ENCODE measurements around the gene FRMPD4.

Gene FRMPD4

GRCh38 chrX:12610079-12610478 lies 471.8 kb downstream of the FRMPD4 start:
- 77% methylated on average over 2 of the region's 2 CpGs for WGBS (ENCODE audit: insufficient coverage)
- H3K4me1 ChIP-seq (ENCODE audit: control extremely low read depth in 1 of 4, control insufficient read depth in 4 of 4, insufficient read depth in 4 of 4, low read length in 3 of 4): no peaks in the 10 kb centered on the region
- no peaks in the 10 kb centered on the region for H3K27me3 ChIP-seq (replicated peaks in 2 of 5; ENCODE audit: control insufficient read depth in 4 of 5, insufficient read depth in 5 of 5, low read length in 4 of 5)
- H3K4me3 ChIP-seq (ENCODE audit: control insufficient read depth in 1 of 7, extremely low read depth in 1 of 7, insufficient read depth in 4 of 7, low read depth in 2 of 7, low read length in 6 of 7): no peak overlapping the region
- peaks cover 0 to 4% (median 0%) of the 10 kb centered on the region in 5 experiments for H3K9me3 ChIP-seq (ENCODE audit: control extremely low read depth in 1 of 5, control insufficient read depth in 4 of 5, insufficient read depth in 2 of 5, low read depth in 1 of 5, low read length in 4 of 5)
- H3K36me3 ChIP-seq (ENCODE audit: control insufficient read depth in 4 of 4, insufficient read depth in 4 of 4, low read length in 3 of 4): no peaks in the 10 kb centered on the region
- POLR2A ChIA-PET: no interaction called here
- CTCF ChIA-PET: no interaction called here
- DNase-seq: no peak
- H3K27ac ChIP-seq (ENCODE audit: insufficient read depth in 1 of 2, low read depth in 1 of 2, low read length in 2 of 2, poor library complexity in 1 of 2, severe bottlenecking in 2 of 2): no peak overlapping the region

GRCh38 chrX:12611471-12611870 lies 473.2 kb downstream of the FRMPD4 start:
- no peak for DNase-seq
- ChIA-PET POLR2A (no interaction called here), CTCF (no interaction called here)
- H3K4me3 ChIP-seq (ENCODE audit: control insufficient read depth in 1 of 7, extremely low read depth in 1 of 7, insufficient read depth in 4 of 7, low read depth in 2 of 7, low read length in 6 of 7): no peak overlapping the region
- H3K27ac ChIP-seq (ENCODE audit: insufficient read depth in 1 of 2, low read depth in 1 of 2, low read length in 2 of 2, poor library complexity in 1 of 2, severe bottlenecking in 2 of 2): no peak overlapping the region
- peaks cover 0 to 4% (median 0%) of the 10 kb centered on the region in 5 experiments for H3K9me3 ChIP-seq (ENCODE audit: control extremely low read depth in 1 of 5, control insufficient read depth in 4 of 5, insufficient read depth in 2 of 5, low read depth in 1 of 5, low read length in 4 of 5)
- no peaks in the 10 kb centered on the region for H3K4me1 ChIP-seq (ENCODE audit: control extremely low read depth in 1 of 4, control insufficient read depth in 4 of 4, insufficient read depth in 4 of 4, low read length in 3 of 4)
- no peaks in the 10 kb centered on the region for H3K36me3 ChIP-seq (ENCODE audit: control insufficient read depth in 4 of 4, insufficient read depth in 4 of 4, low read length in 3 of 4)
- no CpG with 5 or more reads among the region's 4 CpGs for WGBS (ENCODE audit: insufficient coverage)
- peaks cover 0 to under 1% (median 0%) of the 10 kb centered on the region in 5 experiments for H3K27me3 ChIP-seq (replicated peaks in 2 of 5; ENCODE audit: control insufficient read depth in 4 of 5, insufficient read depth in 5 of 5, low read length in 4 of 5)

GRCh38 chrX:12614266-12614665 lies 476.0 kb downstream of the FRMPD4 start:
- peaks cover 0 to 4% (median 0%) of the 10 kb centered on the region in 5 experiments for H3K27me3 ChIP-seq (replicated peaks in 2 of 5; ENCODE audit: control insufficient read depth in 4 of 5, insufficient read depth in 5 of 5, low read length in 4 of 5)
- peaks cover 0 to 4% (median 0%) of the 10 kb centered on the region in 5 experiments for H3K9me3 ChIP-seq (ENCODE audit: control extremely low read depth in 1 of 5, control insufficient read depth in 4 of 5, insufficient read depth in 2 of 5, low read depth in 1 of 5, low read length in 4 of 5)
- ChIA-PET CTCF (no interaction called here), POLR2A (no interaction called here)
- DNase-seq: no peak
- H3K36me3 ChIP-seq (ENCODE audit: control insufficient read depth in 4 of 4, insufficient read depth in 4 of 4, low read length in 3 of 4): no peaks in the 10 kb centered on the region
- H3K27ac ChIP-seq (ENCODE audit: insufficient read depth in 1 of 2, low read depth in 1 of 2, low read length in 2 of 2, poor library complexity in 1 of 2, severe bottlenecking in 2 of 2): no peak overlapping the region
- 94% methylated on average over 5 of the region's 5 CpGs for WGBS (ENCODE audit: insufficient coverage)
- no peak overlapping the region for H3K4me3 ChIP-seq (ENCODE audit: control insufficient read depth in 1 of 7, extremely low read depth in 1 of 7, insufficient read depth in 4 of 7, low read depth in 2 of 7, low read length in 6 of 7)
- H3K4me1 ChIP-seq (ENCODE audit: control extremely low read depth in 1 of 4, control insufficient read depth in 4 of 4, insufficient read depth in 4 of 4, low read length in 3 of 4): no peaks in the 10 kb centered on the region

DNA sequence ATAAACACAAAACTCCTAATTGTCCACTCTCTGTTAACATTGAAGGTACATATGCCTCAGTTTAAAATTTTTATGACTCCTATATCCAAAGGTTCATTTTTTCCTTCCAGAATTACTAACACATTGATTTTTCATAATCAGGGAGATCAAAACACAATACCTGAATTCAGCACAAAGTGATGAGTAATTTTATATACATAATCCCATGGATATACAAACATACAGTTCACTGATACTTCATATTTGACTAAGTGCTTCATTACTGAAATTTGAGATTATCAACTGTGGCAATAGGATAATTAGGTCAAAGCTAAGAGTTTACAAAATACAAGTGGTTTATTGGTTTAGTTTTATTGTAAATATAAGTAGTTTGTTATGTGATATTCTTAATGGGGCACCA lies 476.8 kb downstream of the FRMPD4 start:
- Histone ChIP-seq H3K4me1 (ENCODE audit: control extremely low read depth in 1 of 4, control insufficient read depth in 4 of 4, insufficient read depth in 4 of 4, low read length in 3 of 4) (no peaks in the 10 kb centered on the region), H3K4me3 (ENCODE audit: control insufficient read depth in 1 of 7, extremely low read depth in 1 of 7, insufficient read depth in 4 of 7, low read depth in 2 of 7, low read length in 6 of 7) (no peak overlapping the region), H3K27me3 (replicated peaks in 2 of 5; ENCODE audit: control insufficient read depth in 4 of 5, insufficient read depth in 5 of 5, low read length in 4 of 5) (peaks cover 0 to 4% (median 0%) of the 10 kb centered on the region in 5 experiments), H3K27ac (ENCODE audit: insufficient read depth in 1 of 2, low read depth in 1 of 2, low read length in 2 of 2, poor library complexity in 1 of 2, severe bottlenecking in 2 of 2) (no peak overlapping the region), H3K36me3 (ENCODE audit: control insufficient read depth in 4 of 4, insufficient read depth in 4 of 4, low read length in 3 of 4) (no peaks in the 10 kb centered on the region), H3K9me3 (ENCODE audit: control extremely low read depth in 1 of 5, control insufficient read depth in 4 of 5, insufficient read depth in 2 of 5, low read depth in 1 of 5, low read length in 4 of 5) (peaks cover 0 to 4% (median 0%) of the 10 kb centered on the region in 5 experiments)
- no peak for DNase-seq
- CTCF ChIA-PET: no interaction called here
- POLR2A ChIA-PET: no interaction called here

- Histone ChIP-seq H3K4me3 (ENCODE audit: control insufficient read depth in 1 of 7, extremely low read depth in 1 of 7, insufficient read depth in 4 of 7, low read depth in 2 of 7, low read length in 6 of 7) (no peak overlapping the region), H3K36me3 (ENCODE audit: control insufficient read depth in 4 of 4, insufficient read depth in 4 of 4, low read length in 3 of 4) (no peaks in the 10 kb centered on the region), H3K27ac (ENCODE audit: insufficient read depth in 1 of 2, low read depth in 1 of 2, low read length in 2 of 2, poor library complexity in 1 of 2, severe bottlenecking in 2 of 2) (no peak overlapping the region), H3K27me3 (replicated peaks in 2 of 5; ENCODE audit: control insufficient read depth in 4 of 5, insufficient read depth in 5 of 5, low read length in 4 of 5) (peaks cover 0 to 4% (median 0%) of the 10 kb centered on the region in 5 experiments), H3K4me1 (ENCODE audit: control extremely low read depth in 1 of 4, control insufficient read depth in 4 of 4, insufficient read depth in 4 of 4, low read length in 3 of 4) (no peaks in the 10 kb centered on the region), H3K9me3 (ENCODE audit: control extremely low read depth in 1 of 5, control insufficient read depth in 4 of 5, insufficient read depth in 2 of 5, low read depth in 1 of 5, low read length in 4 of 5) (peaks cover 0 to 9% (median 0%) of the 10 kb centered on the region in 5 experiments)
- ChIA-PET POLR2A (no interaction called here), CTCF (no interaction called here)
- DNase-seq: no peak
These were observed 479.0 kb downstream of the FRMPD4 start for GRCh38 chrX:12617241-12617640.

- H3K4me1 ChIP-seq (ENCODE audit: control extremely low read depth in 1 of 4, control insufficient read depth in 4 of 4, insufficient read depth in 4 of 4, low read length in 3 of 4): no peaks in the 10 kb centered on the region
- H3K36me3 ChIP-seq (ENCODE audit: control insufficient read depth in 4 of 4, insufficient read depth in 4 of 4, low read length in 3 of 4): no peaks in the 10 kb centered on the region
- no CpG with 5 or more reads among the region's 1 CpG for WGBS (ENCODE audit: insufficient coverage)
- DNase-seq: no peak
- H3K4me3 ChIP-seq (ENCODE audit: control insufficient read depth in 1 of 7, extremely low read depth in 1 of 7, insufficient read depth in 4 of 7, low read depth in 2 of 7, low read length in 6 of 7): no peak overlapping the region
- CTCF ChIA-PET: no interaction called here
- peaks cover 0 to 5% (median 0%) of the 10 kb centered on the region in 5 experiments for H3K9me3 ChIP-seq (ENCODE audit: control extremely low read depth in 1 of 5, control insufficient read depth in 4 of 5, insufficient read depth in 2 of 5, low read depth in 1 of 5, low read length in 4 of 5)
- H3K27ac ChIP-seq (ENCODE audit: insufficient read depth in 1 of 2, low read depth in 1 of 2, low read length in 2 of 2, poor library complexity in 1 of 2, severe bottlenecking in 2 of 2): no peak overlapping the region
- POLR2A ChIA-PET: no interaction called here
- peaks cover 0 to 1% (median 0%) of the 10 kb centered on the region in 5 experiments for H3K27me3 ChIP-seq (replicated peaks in 2 of 5; ENCODE audit: control insufficient read depth in 4 of 5, insufficient read depth in 5 of 5, low read length in 4 of 5)
These were observed 509.0 kb downstream of the FRMPD4 start for GRCh38 chrX:12647230-12647629.

GRCh38 chrX:12648995-12649394 lies 510.7 kb downstream of the FRMPD4 start:
- Histone ChIP-seq H3K4me1 (ENCODE audit: control extremely low read depth in 1 of 4, control insufficient read depth in 4 of 4, insufficient read depth in 4 of 4, low read length in 3 of 4) (no peaks in the 10 kb centered on the region), H3K27ac (ENCODE audit: insufficient read depth in 1 of 2, low read depth in 1 of 2, low read length in 2 of 2, poor library complexity in 1 of 2, severe bottlenecking in 2 of 2) (no peak overlapping the region), H3K36me3 (ENCODE audit: control insufficient read depth in 4 of 4, insufficient read depth in 4 of 4, low read length in 3 of 4) (no peaks in the 10 kb centered on the region), H3K27me3 (replicated peaks in 2 of 5; ENCODE audit: control insufficient read depth in 4 of 5, insufficient read depth in 5 of 5, low read length in 4 of 5) (no peaks in the 10 kb centered on the region), H3K9me3 (ENCODE audit: control extremely low read depth in 1 of 5, control insufficient read depth in 4 of 5, insufficient read depth in 2 of 5, low read depth in 1 of 5, low read length in 4 of 5) (peaks cover 0 to 5% (median 0%) of the 10 kb centered on the region in 5 experiments), H3K4me3 (ENCODE audit: control insufficient read depth in 1 of 7, extremely low read depth in 1 of 7, insufficient read depth in 4 of 7, low read depth in 2 of 7, low read length in 6 of 7) (no peak overlapping the region)
- WGBS (ENCODE audit: insufficient coverage): 77% methylated on average over 5 of the region's 5 CpGs
- ChIA-PET POLR2A (no interaction called here), CTCF (no interaction called here)
- DNase-seq: no peak

Measured in common myeloid progenitor, CD34-positive (primary cell).